ENCODE measurements around the gene KRTAP24-1. TPM values are rescaled to one million over a fixed set of nuclear protein-coding genes. Genes with fewer than 3 reads are reported as not detected.

KRTAP24-1 gene
- total and polyA plus RNA-seq, 2 of the 13 experiments (the other 11 are each of a cell fraction or from before 2014, with no cell fraction given) = not detected

DNA sequence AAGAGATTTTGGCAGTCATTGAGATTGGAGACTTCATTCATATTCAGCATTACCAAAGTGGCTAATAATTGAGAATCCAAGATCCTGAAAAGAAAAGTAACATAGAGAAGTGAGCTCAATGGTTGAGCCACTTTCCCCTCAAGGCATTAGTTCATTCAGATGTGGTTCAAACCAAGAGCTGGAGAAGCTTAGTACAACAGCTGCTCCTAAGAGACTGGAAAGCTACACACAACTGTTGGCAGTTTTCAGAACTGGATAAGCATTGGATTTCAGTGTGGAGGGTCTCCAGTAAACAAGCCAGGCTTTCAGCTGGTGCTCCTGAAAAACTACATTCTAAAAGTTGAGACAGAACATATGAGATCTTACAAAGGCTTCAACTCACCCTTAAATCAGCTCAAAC, 37.7 kb downstream of the KRTAP24-1 start:
- intact Hi-C loops (cut with micrococcal nuclease; ENCODE audit: unreplicated experiment) (no loop called here), in situ Hi-C loops (cut with HindIII; ENCODE audit: extremely low pct_ligation_motif_present, low pct_unique_long_range_greater_than_20kb) (no loop called here)
- BruUV-seq (replicated peaks) = no TSS peak
- no peak overlapping the region for H3K9ac ChIP-seq (ENCODE audit: insufficient read depth, low read depth, low read length)
- DNase-seq (ENCODE audit: low spot score) = no peak
- no peak for FAIRE-seq
- no peak for TF ChIP-seq HIVEP1 (CRISPR knock-in tag; IDR thresholded peaks at IDR 0.05)
- no peak for TF ChIP-seq ASH2L (IDR thresholded peaks at IDR 0.05; ENCODE audit: insufficient read length, low read depth, low read length)
- TF ChIP-seq NFIC (IDR thresholded peaks at IDR 0.05; ENCODE audit: low read length) = no peak
- no peak for TF ChIP-seq HOXD1 (CRISPR knock-in tag; IDR thresholded peaks at IDR 0.05)
- TF ChIP-seq, protein P1, sequence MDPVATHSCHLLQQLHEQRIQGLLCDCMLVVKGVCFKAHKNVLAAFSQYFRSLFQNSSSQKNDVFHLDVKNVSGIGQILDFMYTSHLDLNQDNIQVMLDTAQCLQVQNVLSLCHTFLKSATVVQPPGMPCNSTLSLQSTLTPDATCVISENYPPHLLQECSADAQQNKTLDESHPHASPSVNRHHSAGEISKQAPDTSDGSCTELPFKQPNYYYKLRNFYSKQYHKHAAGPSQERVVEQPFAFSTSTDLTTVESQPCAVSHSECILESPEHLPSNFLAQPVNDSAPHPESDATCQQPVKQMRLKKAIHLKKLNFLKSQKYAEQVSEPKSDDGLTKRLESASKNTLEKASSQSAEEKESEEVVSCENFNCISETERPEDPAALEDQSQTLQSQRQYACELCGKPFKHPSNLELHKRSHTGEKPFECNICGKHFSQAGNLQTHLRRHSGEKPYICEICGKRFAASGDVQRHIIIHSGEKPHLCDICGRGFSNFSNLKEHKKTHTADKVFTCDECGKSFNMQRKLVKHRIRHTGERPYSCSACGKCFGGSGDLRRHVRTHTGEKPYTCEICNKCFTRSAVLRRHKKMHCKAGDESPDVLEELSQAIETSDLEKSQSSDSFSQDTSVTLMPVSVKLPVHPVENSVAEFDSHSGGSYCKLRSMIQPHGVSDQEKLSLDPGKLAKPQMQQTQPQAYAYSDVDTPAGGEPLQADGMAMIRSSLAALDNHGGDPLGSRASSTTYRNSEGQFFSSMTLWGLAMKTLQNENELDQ (CRISPR knock-in tag; IDR thresholded peaks at IDR 0.05; ENCODE audit: borderline replicate concordance) = no peak
- TF ChIP-seq, protein P2, sequence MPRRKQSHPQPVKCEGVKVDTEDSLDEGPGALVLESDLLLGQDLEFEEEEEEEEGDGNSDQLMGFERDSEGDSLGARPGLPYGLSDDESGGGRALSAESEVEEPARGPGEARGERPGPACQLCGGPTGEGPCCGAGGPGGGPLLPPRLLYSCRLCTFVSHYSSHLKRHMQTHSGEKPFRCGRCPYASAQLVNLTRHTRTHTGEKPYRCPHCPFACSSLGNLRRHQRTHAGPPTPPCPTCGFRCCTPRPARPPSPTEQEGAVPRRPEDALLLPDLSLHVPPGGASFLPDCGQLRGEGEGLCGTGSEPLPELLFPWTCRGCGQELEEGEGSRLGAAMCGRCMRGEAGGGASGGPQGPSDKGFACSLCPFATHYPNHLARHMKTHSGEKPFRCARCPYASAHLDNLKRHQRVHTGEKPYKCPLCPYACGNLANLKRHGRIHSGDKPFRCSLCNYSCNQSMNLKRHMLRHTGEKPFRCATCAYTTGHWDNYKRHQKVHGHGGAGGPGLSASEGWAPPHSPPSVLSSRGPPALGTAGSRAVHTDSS (CRISPR knock-in tag; conservative IDR thresholded peaks at IDR 0.05) = no peak
- no peak for TF ChIP-seq REXO4 (CRISPR knock-in tag; IDR thresholded peaks at IDR 0.05; ENCODE audit: borderline replicate concordance)
- TF ChIP-seq ARID2 (CRISPR knock-in tag; IDR thresholded peaks at IDR 0.05; ENCODE audit: borderline replicate concordance) = no peak
- TF ChIP-seq ZEB1 (IDR thresholded peaks at IDR 0.05; ENCODE audit: insufficient replicate concordance, low read depth) = no peak
- TF ChIP-seq, protein P3, sequence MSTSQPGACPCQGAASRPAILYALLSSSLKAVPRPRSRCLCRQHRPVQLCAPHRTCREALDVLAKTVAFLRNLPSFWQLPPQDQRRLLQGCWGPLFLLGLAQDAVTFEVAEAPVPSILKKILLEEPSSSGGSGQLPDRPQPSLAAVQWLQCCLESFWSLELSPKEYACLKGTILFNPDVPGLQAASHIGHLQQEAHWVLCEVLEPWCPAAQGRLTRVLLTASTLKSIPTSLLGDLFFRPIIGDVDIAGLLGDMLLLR (CRISPR knock-in tag; IDR thresholded peaks at IDR 0.05) = no peak
- no peaks in the 10 kb centered on the region for H3K27me3 ChIP-seq (ENCODE audit: control insufficient read depth in 1 of 2, insufficient read depth in 2 of 2, low read length in 2 of 2)
- H4K20me1 ChIP-seq (ENCODE audit: insufficient read depth, low read length) = no peaks in the 10 kb centered on the region
- no peaks in the 10 kb centered on the region for H3K36me3 ChIP-seq (replicated peaks in 1 of 2; ENCODE audit: control insufficient read depth in 1 of 2, insufficient read depth in 2 of 2, low read length in 2 of 2)
- ChIA-PET POLR2A (no interaction called here), CTCF (ENCODE audit: low intra/inter-chr PET ratio, low total read pairs) (no interaction called here)
- H2AFZ ChIP-seq (ENCODE audit: low read length) = no peak overlapping the region
- no peaks in the 10 kb centered on the region for H3K4me1 ChIP-seq (ENCODE audit: insufficient read depth, low read length)
- no peak for ATAC-seq
- no peak overlapping the region for H3K4me3 ChIP-seq (replicated peaks in 1 of 3; ENCODE audit: insufficient read depth in 1 of 3, low read depth in 2 of 3, low read length in 3 of 3)
- no peak overlapping the region for H3K27ac ChIP-seq (ENCODE audit: extremely low read length, insufficient read depth, low read length)
- H3K9me3 ChIP-seq (ENCODE audit: low read length) = peaks cover 76% of the 10 kb centered on the region
- no peak overlapping the region for H3K4me2 ChIP-seq (ENCODE audit: low read depth, low read length)
- H3K79me2 ChIP-seq (ENCODE audit: insufficient read depth, low read length) = no peaks in the 10 kb centered on the region
